ENCODE results near the gene PRPSAP2.

- no peak for TF ChIP-seq CTCF (IDR thresholded peaks at IDR 0.05; ENCODE audit: low read depth, low read length)
- TF ChIP-seq EZH2phosphoT487 (IDR thresholded peaks at IDR 0.05; ENCODE audit: low read depth) = no peak
These were observed 111.3 kb downstream of the PRPSAP2 start for GRCh38 chr17:18968945-18969887.

All from OCI-LY3 (cell line).